Small intestine (tissue), 7 donors: Measurements from ENCODE around the gene TECRL. TPM values are rescaled to one million over a fixed set of nuclear protein-coding genes. Genes with fewer than 3 reads are reported as not detected.

ENCODE experiments used
- DNase-seq, 2 donors: peaks; one replicate each; pipeline versions ENCODE4 v3.0.0 to v3.0.0-alpha.2; 2013
- FAIRE-seq: peaks from 2 replicates; lab custom pipeline; 2012; peaks lifted over from hg19 to GRCh38; lab: Jason Lieb, UNC
- H3K27ac ChIP-seq, 3 donors: one replicate each; pipeline ENCODE4 v1.5.1; 2013; ENCODE audit warnings: low read length in 2 of 3, mild to moderate bottlenecking in 2 of 3, control low read depth in 1 of 3, inconsistent platforms in 1 of 3, low read depth in 1 of 3, moderate library complexity in 1 of 3
- H3K27me3 ChIP-seq, 3 donors: one replicate each; pipeline ENCODE4 v1.6.1; 2013; ENCODE audit warnings: low read length in 3 of 3, inconsistent platforms in 1 of 3; ENCODE audit not compliant: control insufficient read depth in 3 of 3, insufficient read depth in 3 of 3
- H3K36me3 ChIP-seq, 3 donors: one replicate each; pipeline ENCODE4 v1.6.1; 2013; ENCODE audit warnings: low read length in 3 of 3, inconsistent platforms in 1 of 3, low read depth in 1 of 3, mild to moderate bottlenecking in 1 of 3, moderate library complexity in 1 of 3; ENCODE audit not compliant: control insufficient read depth in 3 of 3, insufficient read depth in 2 of 3
- H3K4me1 ChIP-seq, 3 donors: one replicate each; pipeline ENCODE4 v1.6.1; 2013; ENCODE audit warnings: low read length in 2 of 3, inconsistent platforms in 1 of 3, low read depth in 1 of 3, mild to moderate bottlenecking in 1 of 3, moderate library complexity in 1 of 3; ENCODE audit not compliant: control insufficient read depth in 3 of 3, insufficient read depth in 2 of 3
- H3K4me3 ChIP-seq, 3 donors: one replicate each; pipeline ENCODE4 v1.5.1; 2013; ENCODE audit warnings: low read length in 3 of 3, control low read depth in 1 of 3, inconsistent platforms in 1 of 3, low read depth in 1 of 3, mild to moderate bottlenecking in 1 of 3, moderate library complexity in 1 of 3
- H3K9me3 ChIP-seq, 2 donors: one replicate each; pipeline ENCODE4 v1.6.1; 2013; ENCODE audit warnings: low read depth in 1 of 2, low read length in 1 of 2; ENCODE audit not compliant: control insufficient read depth in 2 of 2, insufficient read depth in 1 of 2
- WGBS, 3 donors: extraction: QIAGEN DNeasy Blood & Tissue Kit; methylation state at CpG; one replicate each; pipeline ENCODE4 v1.1.7; 2013; 5-methylcytosine and 5-hydroxymethylcytosine counted together
- polyA plus RNA-seq, 4 donors: library from polyadenylated mRNA; stranded (reverse) in 3 of 4; unstranded in 1 of 4; fragments of 200-250 nt in 3 of 4; fragments of 120-200 nt in 1 of 4; gene quantifications; one replicate each; pipeline versions ENCODE4 v1.2.1 to v1.2.3, GENCODE V29; 2013
- donor health status: healthy with polysubstance abuse.
- donor health status: control.
- donor health status: control.
- donor health status: Bipolar disorder and iron deficiency.
- donor health status: healthy.

The TECRL gene
- polyA plus RNA-seq, 4 donors, result 0.07 to 0.81 TPM; not detected in 2

DNA sequence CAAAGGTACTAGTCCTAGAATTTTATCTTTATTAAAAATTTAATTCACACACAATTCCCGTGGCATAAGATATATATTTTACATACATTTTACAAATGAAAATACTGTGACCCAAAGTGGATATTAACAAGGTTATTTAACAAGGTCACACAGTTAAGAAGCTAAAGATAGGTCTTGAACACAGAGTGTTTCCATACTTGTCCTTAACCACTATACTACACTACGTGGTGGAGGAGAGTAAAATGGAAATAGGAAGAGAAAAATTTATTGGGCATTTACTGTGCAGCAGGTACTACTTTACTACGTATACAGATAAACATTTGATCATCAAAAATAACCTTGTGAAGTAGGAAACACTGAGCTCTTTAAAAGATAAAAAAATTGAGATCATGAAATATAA lies 14.8 kb downstream of the TECRL start:
- Histone ChIP-seq H3K27ac (no peak overlapping the region), H3K4me3 (no peak overlapping the region), H3K4me1 (no peaks in the 10 kb centered on the region), H3K9me3 (no peaks in the 10 kb centered on the region), H3K27me3 (no peaks in the 10 kb centered on the region), H3K36me3 (no peaks in the 10 kb centered on the region)
- FAIRE-seq (no peak), DNase-seq (no peak)
- WGBS, 3 donors, result 66 to 73% (median 67%) methylated on average over 3 of the region's 3 CpGs

GRCh38 chr4:64388252-64388651 lies 21.0 kb downstream of the TECRL start:
- no peak for FAIRE-seq
- H3K4me3 ChIP-seq, result no peak overlapping the region

DNA sequence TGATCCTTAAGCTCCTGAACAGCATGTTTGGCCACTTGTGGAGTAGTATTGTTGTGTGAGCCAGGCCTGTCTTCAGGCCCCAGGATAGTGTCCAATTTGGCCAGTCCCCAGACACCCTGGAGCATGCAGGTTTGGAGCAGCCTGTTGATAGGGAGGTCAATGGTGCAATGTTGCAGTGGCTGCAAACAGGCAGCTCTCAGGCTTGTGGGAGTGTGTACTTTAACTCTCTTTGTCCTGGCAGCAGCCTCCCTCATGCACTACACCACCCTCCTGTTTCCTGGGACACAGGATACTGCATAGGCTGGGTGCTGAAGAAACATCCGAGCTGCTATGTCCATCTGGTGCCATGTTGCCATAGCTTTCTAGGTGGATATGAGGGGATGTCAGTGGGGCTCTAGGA lies 24.0 kb downstream of the TECRL start:
- Histone ChIP-seq H3K4me1 (no peaks in the 10 kb centered on the region), H3K27ac (no peak overlapping the region), H3K4me3 (no peak overlapping the region), H3K9me3 (peaks cover 0 to 2% of the 10 kb centered on the region in 2 donors), H3K27me3 (no peaks in the 10 kb centered on the region), H3K36me3 (no peaks in the 10 kb centered on the region)
- DNase-seq (no peak), FAIRE-seq (no peak)
- 71 to 91% (median 78%) methylated on average over 1 of the region's 1 CpG for WGBS, 3 donors

More at GRCh38 chr4:64388252-64388651, 21.0 kb downstream of the TECRL start:
- Histone ChIP-seq H3K27ac (no peak overlapping the region), H3K27me3 (no peaks in the 10 kb centered on the region), H3K9me3 (peaks cover 0 to 2% of the 10 kb centered on the region in 2 donors), H3K36me3 (no peaks in the 10 kb centered on the region), H3K4me1 (no peaks in the 10 kb centered on the region)
- 79 to 82% (median 82%) methylated on average over 1 of the region's 1 CpG for WGBS, 3 donors
- no peak for DNase-seq

GRCh38 chr4:64384237-64385203 lies 24.7 kb downstream of the TECRL start:
- 39 to 76% (median 73%) methylated on average over 1 of the region's 1 CpG for WGBS, 3 donors
- FAIRE-seq, result no peak

GRCh38 chr4:64368741-64369140 lies 40.5 kb downstream of the TECRL start:
- 18 to 37% (median 29%) methylated on average over 1 of the region's 1 CpG for WGBS, 3 donors
- Histone ChIP-seq H3K36me3 (no peaks in the 10 kb centered on the region), H3K27ac (no peak overlapping the region), H3K4me1 (no peaks in the 10 kb centered on the region), H3K9me3 (no peaks in the 10 kb centered on the region), H3K4me3 (no peak overlapping the region), H3K27me3 (no peaks in the 10 kb centered on the region)
- no peak for FAIRE-seq
- DNase-seq, result no peak

More at GRCh38 chr4:64384237-64385203, 24.7 kb downstream of the TECRL start:
- peaks cover 0 to 2% of the 10 kb centered on the region in 2 donors for H3K9me3 ChIP-seq
- no peak overlapping the region for H3K27ac ChIP-seq
- H3K4me1 ChIP-seq, result no peaks in the 10 kb centered on the region
- no peaks in the 10 kb centered on the region for H3K36me3 ChIP-seq
- H3K27me3 ChIP-seq, result no peaks in the 10 kb centered on the region
- no peak for DNase-seq
- H3K4me3 ChIP-seq, result no peak overlapping the region

DNA sequence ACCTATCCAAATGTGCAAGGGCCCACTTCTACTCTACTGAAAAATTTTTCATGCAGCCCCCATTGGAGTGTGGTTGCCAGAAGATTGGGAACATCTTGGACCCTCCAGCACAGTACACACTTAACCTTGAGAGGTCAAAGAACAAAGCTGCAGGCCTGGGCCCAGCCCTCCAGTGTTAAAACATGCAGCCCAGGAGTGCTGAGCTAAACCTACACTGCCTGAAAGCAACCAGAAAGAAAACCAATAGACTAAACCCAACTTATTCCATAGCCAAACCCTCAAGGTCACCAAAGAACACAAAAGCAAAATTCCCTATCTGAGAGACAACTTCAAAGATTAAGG lies 47.9 kb downstream of the TECRL start:
- no peak overlapping the region for H3K27ac ChIP-seq
- no peak for DNase-seq
- H3K9me3 ChIP-seq, result peaks cover 0 to 3% of the 10 kb centered on the region in 2 donors
- H3K36me3 ChIP-seq, result no peaks in the 10 kb centered on the region
- no peak overlapping the region for H3K4me3 ChIP-seq
- H3K27me3 ChIP-seq, result no peaks in the 10 kb centered on the region
- no peaks in the 10 kb centered on the region for H3K4me1 ChIP-seq
- FAIRE-seq, result no peak

- no peaks in the 10 kb centered on the region for H3K36me3 ChIP-seq
- no peak overlapping the region for H3K4me3 ChIP-seq
- 90 to 92% (median 92%) methylated on average over 8 of the region's 8 CpGs for WGBS, 3 donors
- no peak overlapping the region for H3K27ac ChIP-seq
- no peaks in the 10 kb centered on the region for H3K27me3 ChIP-seq
- no peaks in the 10 kb centered on the region for H3K4me1 ChIP-seq
- peaks cover 0 to 3% of the 10 kb centered on the region in 2 donors for H3K9me3 ChIP-seq
- FAIRE-seq, result no peak
- no peak for DNase-seq
Observed at GRCh38 chr4:64360664-64361398, 48.4 kb downstream of the TECRL start.

GRCh38 chr4:64359489-64359888 lies 49.8 kb downstream of the TECRL start:
- no peak overlapping the region for H3K27ac ChIP-seq
- peaks cover 0 to 3% of the 10 kb centered on the region in 2 donors for H3K9me3 ChIP-seq
- H3K36me3 ChIP-seq, result no peaks in the 10 kb centered on the region
- H3K4me3 ChIP-seq, result no peak overlapping the region
- WGBS, 3 donors, result 49 to 71% (median 71%) methylated on average over 3 of the region's 3 CpGs
- DNase-seq (no peak), FAIRE-seq (no peak)
- no peaks in the 10 kb centered on the region for H3K4me1 ChIP-seq
- no peaks in the 10 kb centered on the region for H3K27me3 ChIP-seq
